K562 (cell line): ENCODE data around the gene NMRK2. TPM values are rescaled to one million over a fixed set of nuclear protein-coding genes. Genes with fewer than 3 reads are reported as not detected.

Experiments used
- E4F1 ChIP-seq: fragments of 250-450 bp; sonication (Bioruptor Pico); IDR thresholded peaks from 2 replicates; pipeline ENCODE4 v1.5.0; 2021; ENCODE audit warnings: mild to moderate bottlenecking, borderline replicate concordance
- ILK ChIP-seq: fragments of 450-650 bp; IDR thresholded peaks from 2 replicates; pipeline ENCODE4 v1.6.1; 2016; ENCODE audit warnings: missing genetic modification characterization, low read depth, mild to moderate bottlenecking, missing compliant biosample characterization, moderate library complexity, borderline replicate concordance
- JUND ChIP-seq, 2 experiments: IDR thresholded peaks; 2 replicates in 1 of 2; 3 replicates in 1 of 2; pipeline ENCODE4 v1.6.1; 2011; ENCODE audit warnings: borderline replicate concordance in 2 of 2, low read depth in 2 of 2, low read length in 2 of 2, improper control_type of control experiment in 1 of 2, missing biosample characterization in 1 of 2, missing genetic modification characterization in 1 of 2, missing genetic modification reagents in 1 of 2
- MYNN ChIP-seq, 2 experiments: sonication (generic); formaldehyde crosslinking in 1 of 2; IDR thresholded peaks; 2 replicates each; pipeline versions ENCODE4 v1.5.0 to v1.6.1; 2016 to 2020; ENCODE audit warnings: antibody characterized with exemption in 1 of 2, missing genetic modification reagents in 1 of 2
- NBN ChIP-seq: fragments of 450-650 bp; IDR thresholded peaks from 2 replicates; pipeline ENCODE4 v1.6.1; 2016; ENCODE audit warnings: low read depth, mild to moderate bottlenecking
- RBM15 ChIP-seq: fragments of 200-400 bp; formaldehyde crosslinking; IDR thresholded peaks from 2 replicates; pipeline ENCODE4 v1.6.1; 2018; ENCODE audit warnings: mild to moderate bottlenecking, low read length, moderate library complexity; ENCODE audit not compliant: insufficient read depth
- RFX7 ChIP-seq: fragments of 250-450 bp; sonication (Bioruptor Pico); IDR thresholded peaks from 2 replicates; pipeline ENCODE4 v1.5.1; 2021; ENCODE audit warnings: mild to moderate bottlenecking
- RUNX1 ChIP-seq: sonication (generic); IDR thresholded peaks from 2 replicates; pipeline ENCODE4 v1.6.1; 2016; ENCODE audit warnings: antibody characterized with exemption, low read depth
- ZBTB34 ChIP-seq: fragments of 250-450 bp; sonication (Bioruptor Pico); IDR thresholded peaks from 2 replicates; pipeline ENCODE4 v1.8.0; 2021; ENCODE audit warnings: mild to moderate bottlenecking, moderate library complexity
- ZBTB49 ChIP-seq: sonication (generic); formaldehyde crosslinking; IDR thresholded peaks from 2 replicates; pipeline ENCODE4 v1.8.0; 2022; ENCODE audit warnings: missing genetic modification reagents, mild to moderate bottlenecking, borderline replicate concordance
- ZFX ChIP-seq: sonication (generic); formaldehyde crosslinking; IDR thresholded peaks from 2 replicates; pipeline ENCODE4 v1.8.0; 2022; ENCODE audit warnings: mild to moderate bottlenecking, missing genetic modification reagents, moderate library complexity
- ZHX1 ChIP-seq: fragments of 150-350 bp; conservative IDR thresholded peaks from 2 replicates; pipeline ENCODE4 v1.6.1; 2014; ENCODE audit warnings: low read length
- ZNF586 ChIP-seq: fragments of 450-650 bp; formaldehyde crosslinking; conservative IDR thresholded peaks from 2 replicates; pipeline ENCODE4 v1.4.0; 2020; ENCODE audit warnings: mild to moderate bottlenecking, moderate library complexity
- ZNF740 ChIP-seq, 3 experiments: fragments of 200-800 bp in 1 of 3; sonication (Bioruptor generic) in 1 of 3; sonication (generic) in 1 of 3; formaldehyde crosslinking in 1 of 3; IDR thresholded peaks; 2 replicates each; pipeline versions ENCODE4 v1.6.1 to v1.8.0; 2016 to 2022; ENCODE audit warnings: mild to moderate bottlenecking in 2 of 3, missing compliant biosample characterization in 2 of 3, missing genetic modification characterization in 2 of 3, missing genetic modification reagents in 1 of 3
- polyA plus RNA-seq, 8 experiments: library from polyadenylated mRNA; depleted of rRNA in 4 of 8; stranded (reverse) in 5 of 8; unstranded in 3 of 8; fragments of >200 nt; fragmentation: Nextera tagmentation in 2 of 8; fragmentation: Illumina TruSeq in 1 of 8; extraction: Ambion mirVana in 2 of 8; extraction: Trizol in 1 of 8; gene quantifications; 2 replicates each; pipeline versions ENCODE4 v1.2.1 to v1.2.3, GENCODE V29; 2011 to 2014; ENCODE audit warnings: inconsistent platforms in 1 of 8, missing spikeins in 1 of 8
- total RNA-seq, 7 experiments: library from RNA; depleted of rRNA in 6 of 7; stranded (reverse); fragments of >200 nt in 6 of 7; fragmentation: Illumina TruSeq in 2 of 7; extraction: Trizol in 2 of 7; gene quantifications; 2 replicates each; pipeline versions ENCODE4 v1.2.1 to v1.2.3, GENCODE V29; 2011 to 2021; ENCODE audit warnings: low replicate concordance in 1 of 7

Gene NMRK2
- total and polyA plus RNA-seq, 9 of the 15 experiments (the other 6 are each of a cell fraction or from before 2014, with no cell fraction given): not detected

GRCh38 chr19:3984908-3985642 is 52.2 kb downstream of the NMRK2 start, which contains the start of gene EEF2 (continued):
- 0 out of 2 replicates have a peak, but pooled peaks have one; percentile 24 for TF ChIP-seq RFX7
- TF ChIP-seq ZBTB49 (CRISPR knock-in tag): peak; percentile 77
- no peak for TF ChIP-seq MYNN (IDR thresholded peaks at IDR 0.05)
- TF ChIP-seq MYNN (CRISPR knock-in tag; IDR thresholded peaks at IDR 0.05): no peak
- no peak for TF ChIP-seq RUNX1
- no peak for TF ChIP-seq ZBTB34 (CRISPR knock-in tag)
- no peak for TF ChIP-seq ILK
- TF ChIP-seq JUND (IDR thresholded peaks at IDR 0.05; ENCODE audit: borderline replicate concordance, low read depth, low read length): peak; percentile 96
- TF ChIP-seq JUND (tag; IDR thresholded peaks at IDR 0.05; ENCODE audit: borderline replicate concordance, low read depth, low read length): peak; percentile 93; the same call in 2 of the 3 replicates
- TF ChIP-seq E4F1 (CRISPR knock-in tag): no peak
- peak; percentile 54; the same call in 1 of the 2 replicates for TF ChIP-seq NBN
- no peak for TF ChIP-seq ZNF586
- TF ChIP-seq ZNF740 (CRISPR knock-in tag; IDR thresholded peaks at IDR 0.05): peak; percentile 69; the same call in 1 of the 2 replicates
- no peak for TF ChIP-seq ZNF740 (tag; IDR thresholded peaks at IDR 0.05)
- peak; percentile 85 for TF ChIP-seq ZFX
- no peak for TF ChIP-seq ZHX1
- no peak for TF ChIP-seq RBM15
